SW480 (cell line): ENCODE data around the gene RPL3.

ENCODE experiments used
- DNase-seq: peaks from one replicate; pipeline ENCODE4 v3.0.0-alpha.2; 2016; ENCODE audit warnings: low spot score

Gene RPL3

DNA sequence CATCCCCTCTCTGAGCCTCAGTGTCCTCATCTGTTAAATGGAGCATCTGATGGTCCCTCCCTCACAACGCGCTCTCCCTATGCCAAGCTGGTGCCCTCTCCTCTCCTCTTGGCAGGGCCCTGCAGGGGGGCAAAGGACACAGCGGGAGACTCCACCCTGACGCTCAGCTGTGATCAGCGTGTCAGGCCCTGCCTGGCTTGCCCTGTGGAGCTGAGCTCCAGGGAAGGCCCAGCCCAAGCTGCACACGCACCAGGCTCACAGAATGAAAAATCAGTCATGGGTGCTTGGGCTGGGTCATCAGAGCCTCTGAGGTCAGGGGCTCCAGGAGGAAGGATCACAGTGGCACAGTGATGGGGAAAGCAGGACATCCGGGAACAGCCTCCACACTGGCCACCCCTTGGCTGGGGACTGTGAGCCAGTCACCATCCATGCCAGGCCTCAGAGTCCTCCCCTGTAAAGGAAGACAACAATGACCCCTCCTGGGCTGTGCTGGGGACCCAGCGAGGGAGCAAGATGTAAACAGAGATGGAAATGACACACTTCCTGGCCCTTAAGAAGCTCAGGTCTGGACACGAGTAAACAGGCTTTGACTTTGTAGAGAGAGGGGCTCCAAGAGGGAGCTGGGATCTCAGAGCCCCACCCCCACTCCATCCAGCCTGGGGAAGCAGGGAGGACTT is 36.6 kb downstream of the RPL3 start:
- DNase-seq = peak; percentile 23

DNA sequence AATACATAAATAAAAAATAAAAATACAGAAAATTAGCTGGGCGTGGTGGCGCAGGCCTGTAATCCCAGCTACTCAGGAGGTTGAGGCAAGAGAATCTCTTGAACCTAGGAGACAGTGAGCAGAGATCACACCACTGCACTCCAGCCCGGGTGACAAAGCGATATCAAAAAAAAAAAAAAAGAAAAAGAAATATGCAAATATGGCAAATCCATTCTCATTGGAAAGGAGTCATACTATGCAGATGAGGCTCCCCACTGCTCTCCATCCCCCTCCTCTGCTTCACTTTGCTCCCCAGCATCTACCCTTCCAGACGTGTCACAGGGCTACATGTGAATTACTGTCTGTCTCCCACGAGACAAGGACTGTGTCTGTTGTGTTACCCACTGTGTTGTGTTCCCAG is 38.3 kb downstream of the RPL3 start:
- DNase-seq = no peak

DNA sequence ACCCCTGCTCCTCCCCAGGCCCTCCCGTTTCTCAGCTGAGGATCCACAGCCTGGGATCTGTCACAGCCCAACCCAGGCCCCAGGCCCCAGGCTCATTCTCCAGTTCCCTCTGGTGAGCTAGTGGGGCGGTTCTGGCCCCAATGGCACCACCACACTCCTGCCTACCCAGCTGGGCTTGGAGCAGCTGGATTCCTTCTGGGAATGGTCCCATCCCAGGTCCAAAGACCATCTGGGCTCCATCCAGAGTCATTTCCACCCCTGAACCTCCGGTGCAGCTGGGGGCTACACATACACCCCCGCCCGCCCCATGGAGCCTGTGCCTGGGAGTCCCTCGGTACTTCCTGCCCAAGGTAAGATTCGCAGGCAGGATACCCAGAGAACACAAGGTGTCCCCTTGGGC is 39.2 kb downstream of the RPL3 start:
- DNase-seq = no peak

DNA sequence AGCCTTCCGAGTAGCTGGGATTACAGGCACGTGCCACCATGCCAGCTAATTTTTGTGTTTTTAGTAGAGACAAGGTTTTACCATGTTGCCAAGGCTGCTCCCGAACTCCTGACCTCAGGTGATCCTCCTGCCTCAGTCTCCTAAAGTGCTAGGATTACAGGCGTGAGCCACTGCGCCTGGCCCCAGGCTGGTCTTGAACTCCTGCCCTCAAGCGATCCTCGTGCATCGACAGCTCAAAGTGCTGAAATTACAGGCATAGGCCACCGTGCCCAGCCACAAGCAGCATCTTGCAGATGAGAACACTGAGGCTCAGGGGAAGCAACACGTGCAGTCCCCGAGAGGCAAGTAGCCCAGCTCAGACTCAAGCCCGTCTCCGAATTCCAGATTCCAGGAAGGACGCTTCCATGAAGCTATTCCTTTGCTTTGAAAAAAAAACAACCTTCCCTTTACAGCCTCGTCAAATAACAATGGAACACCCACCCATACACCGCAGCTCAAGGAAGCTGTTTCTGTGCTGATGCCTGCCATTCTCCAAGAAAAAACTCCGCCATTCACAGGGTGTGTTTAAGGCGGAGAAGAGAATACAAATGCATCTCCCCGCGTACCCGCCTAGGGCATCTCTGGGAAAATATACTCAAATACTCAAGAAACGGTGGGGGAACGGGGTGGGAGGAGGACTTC is 40.1 kb downstream of the RPL3 start:
- DNase-seq = no peak

DNA sequence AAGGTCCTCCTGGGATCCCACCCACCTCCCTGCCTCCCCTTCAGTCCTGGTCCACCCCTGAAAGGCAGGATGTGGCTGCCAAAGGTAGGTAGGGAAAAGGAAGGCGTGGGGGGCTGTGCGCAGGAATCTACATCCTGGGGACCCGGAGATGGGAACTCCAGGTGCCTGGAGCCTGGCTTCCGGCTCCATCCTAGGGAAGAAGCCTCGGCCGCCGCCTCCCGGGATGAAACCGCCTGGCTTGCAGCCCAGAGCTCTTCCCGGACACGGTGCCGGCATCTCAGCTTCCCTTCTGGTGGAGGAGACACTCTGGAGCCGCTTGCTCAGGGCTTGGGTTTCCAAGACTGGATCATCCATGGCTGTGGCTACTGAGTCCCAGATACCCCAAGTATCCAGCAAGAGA is 41.4 kb downstream of the RPL3 start:
- no peak for DNase-seq

DNA sequence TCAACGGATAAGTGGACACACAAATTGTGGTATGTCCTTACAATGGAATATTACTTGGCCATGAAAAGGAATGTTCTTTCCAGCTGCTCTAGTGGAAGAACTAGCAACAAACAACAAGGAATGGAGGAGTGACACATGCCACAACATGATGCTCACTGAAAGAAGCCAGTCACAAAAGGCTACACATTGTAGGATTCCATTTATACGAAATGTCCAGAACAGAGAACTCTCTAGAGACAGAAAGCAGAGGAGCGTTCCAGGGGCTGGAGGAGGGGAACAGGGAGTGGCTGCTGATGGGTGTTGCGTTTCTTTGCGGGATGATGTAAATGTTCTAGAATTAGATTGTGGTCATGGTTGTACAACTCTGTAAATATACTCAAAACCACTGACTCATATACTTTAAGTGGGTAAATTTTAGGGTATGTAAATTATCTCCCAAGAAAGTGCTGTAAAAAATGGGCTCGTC is 42.2 kb downstream of the RPL3 start:
- DNase-seq = no peak

DNA sequence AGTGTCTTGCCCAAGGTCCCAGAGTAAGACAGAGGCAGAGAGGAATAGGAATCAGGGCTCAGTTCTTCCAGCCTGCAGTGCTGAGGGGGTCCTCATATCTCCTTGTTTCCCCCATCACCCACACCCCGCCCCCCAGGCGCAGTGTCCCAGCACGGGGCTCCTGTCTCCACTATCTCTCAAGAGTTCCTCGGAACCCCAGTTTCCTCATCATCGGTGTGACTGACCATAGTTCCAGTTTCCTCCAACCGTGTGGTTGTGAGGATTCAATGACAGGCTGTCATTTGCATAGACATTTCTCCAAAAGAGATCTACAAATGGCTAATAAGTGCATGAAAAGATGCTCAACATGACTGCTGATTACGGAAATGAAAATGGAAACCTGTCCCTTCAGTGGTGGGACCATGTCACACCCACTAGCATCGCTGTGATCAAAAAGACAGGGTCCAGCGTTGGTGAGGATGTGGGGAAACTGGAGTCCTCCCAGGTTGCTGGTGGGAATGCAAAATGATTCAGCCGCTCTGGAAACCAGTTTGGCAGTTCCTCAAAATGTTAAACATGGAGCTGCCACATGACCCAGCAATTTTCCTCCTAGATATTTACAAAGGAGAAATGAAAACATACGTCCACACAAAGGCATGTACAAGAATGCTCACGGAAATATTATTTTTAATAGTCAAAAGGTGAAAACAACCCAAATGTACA is 42.8 kb downstream of the RPL3 start:
- no peak for DNase-seq

DNA sequence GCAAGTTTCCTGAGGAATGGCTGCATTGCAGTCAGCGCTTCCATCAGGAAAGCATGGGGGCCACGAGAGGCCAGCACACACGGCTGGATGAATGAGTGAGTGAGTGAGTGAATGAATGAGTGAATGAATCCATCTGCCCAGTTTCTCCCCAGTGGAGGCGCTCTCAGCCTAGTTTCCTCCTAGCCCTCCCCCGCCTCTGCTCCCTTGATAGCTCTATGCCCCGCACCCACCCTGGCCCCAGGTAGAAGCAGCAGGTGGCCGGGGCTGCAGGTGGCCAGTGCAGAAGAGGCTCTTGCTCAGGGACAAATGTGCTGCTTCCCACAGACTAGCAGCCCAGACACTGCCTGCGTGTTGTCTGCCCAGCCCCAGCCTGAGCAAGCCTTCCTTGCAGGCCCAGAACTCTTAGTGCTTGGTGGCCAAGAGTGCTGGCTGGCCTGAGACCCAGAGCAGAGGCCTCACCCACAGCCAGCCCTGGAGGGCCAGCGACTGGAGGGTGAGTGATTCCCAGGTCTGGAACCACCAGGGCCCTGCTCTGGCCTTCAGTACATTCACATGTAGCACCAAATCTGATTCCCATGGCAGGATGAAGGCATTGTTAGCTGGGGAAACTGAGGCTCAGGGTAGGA is 43.5 kb downstream of the RPL3 start:
- no peak for DNase-seq

DNA sequence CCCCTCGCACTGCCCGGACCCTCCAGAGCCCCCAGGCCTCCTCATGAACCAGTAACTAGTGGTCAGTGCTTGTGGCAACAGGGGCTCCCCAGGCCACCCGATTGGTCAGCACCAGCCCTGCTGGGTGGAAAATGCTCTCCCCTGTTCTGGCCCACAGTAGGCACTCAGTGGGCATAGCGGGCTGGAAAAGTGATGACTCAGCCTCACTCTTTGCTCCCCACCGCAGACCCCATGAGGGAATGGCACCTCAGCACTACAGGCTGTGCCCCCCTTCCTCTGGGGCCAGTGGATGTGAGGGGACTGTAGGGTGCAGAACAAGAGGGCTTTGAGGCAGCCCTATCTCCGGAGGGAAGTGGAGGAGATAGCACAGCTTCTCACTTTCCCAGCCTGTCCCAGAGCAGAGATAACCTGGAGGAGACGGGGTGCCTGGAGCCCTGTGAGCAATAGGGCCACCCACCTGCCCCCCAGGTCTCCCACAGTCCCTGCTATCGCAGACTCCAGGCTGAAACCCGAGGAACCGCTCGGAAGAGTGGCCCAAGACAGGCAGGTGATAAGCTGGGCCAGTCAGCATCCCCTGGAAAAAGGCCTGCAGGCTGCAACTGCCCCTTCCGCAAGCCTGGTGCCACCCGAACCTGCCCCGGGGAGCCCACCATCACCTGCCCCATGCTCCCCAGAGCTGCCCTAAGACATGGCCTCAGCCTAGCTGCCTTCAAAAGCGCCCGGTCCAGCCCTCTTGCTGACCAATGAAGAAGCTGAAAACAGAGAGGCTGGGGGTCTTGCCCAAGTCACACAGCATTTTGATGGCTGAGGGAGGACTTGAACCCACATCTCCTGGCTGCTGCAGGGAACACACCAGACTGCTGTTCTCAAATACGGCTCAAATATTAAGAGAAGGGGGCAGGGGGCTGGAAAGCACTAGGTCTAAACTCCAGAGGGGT is 45.2 kb downstream of the RPL3 start:
- no peak for DNase-seq

DNA sequence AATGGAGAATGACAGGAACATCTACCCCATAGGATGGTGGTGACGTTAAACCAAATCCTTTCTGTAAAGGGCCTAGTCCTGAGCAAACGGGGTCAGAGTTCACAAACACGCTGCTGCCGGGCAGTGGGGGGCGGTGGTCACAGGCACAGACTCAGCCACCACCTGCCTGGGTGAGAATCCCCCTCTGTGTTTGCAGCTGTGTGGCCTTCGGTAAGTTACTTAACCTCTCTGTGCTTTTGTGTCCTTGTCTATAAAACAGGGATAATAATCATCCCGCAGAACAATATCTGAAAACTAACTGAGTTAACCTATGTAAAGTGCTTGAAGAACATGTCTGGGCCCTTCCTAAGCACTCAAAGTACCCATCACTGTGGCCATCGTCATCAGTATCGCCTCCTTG is 48.6 kb downstream of the RPL3 start:
- no peak for DNase-seq

DNA sequence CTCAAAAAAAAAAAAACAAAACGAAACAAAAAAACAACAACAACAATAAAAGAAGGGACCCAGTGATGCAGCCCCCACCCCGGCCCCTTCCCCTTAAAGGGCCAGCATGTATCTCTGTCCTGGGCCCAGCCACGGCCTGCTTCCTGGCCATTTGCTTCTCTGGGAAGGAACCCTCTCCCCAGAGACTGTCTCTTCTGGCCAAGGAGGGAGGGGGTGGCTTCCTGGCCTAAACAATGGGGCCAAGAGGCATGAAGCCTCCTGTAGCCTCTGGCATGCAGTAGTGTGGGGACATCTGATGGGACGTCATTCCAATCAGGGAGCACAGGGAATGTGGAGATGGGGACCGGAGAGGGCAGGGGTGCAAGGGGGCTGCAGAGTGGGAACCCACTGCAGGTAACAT is 49.1 kb downstream of the RPL3 start:
- DNase-seq = no peak

DNA sequence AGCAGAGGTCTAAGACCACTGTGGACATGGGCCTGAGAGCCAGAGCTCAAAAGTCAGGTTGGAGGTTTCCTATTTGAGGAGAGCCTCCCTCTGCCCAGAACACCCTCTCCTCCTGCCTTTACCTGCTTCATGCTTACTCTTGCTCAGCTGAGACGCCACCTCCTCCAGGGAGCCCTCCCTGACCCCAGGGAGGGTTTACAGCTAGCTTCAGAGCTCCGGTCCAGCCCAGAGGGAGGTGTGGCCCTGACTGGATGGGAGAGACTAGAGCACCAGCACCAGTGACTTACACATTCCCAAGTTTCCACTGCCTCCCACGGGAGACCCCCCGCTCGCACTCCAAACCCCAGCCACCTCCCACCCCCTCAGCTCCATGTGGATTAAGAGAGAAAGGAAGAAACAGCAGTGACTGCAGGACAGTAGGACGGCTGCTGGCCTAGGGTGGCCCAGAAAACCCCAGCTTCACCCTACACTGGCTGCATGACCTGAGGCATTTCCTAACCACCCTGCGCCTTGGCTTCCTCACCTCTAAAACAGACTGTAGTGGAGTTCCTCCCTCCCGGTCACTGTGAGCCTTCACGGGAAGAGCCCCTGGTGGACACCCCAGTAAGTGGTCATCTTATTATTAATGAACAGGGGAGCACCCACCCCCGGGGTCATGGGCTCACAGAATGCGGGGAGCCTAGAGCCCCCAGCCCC is 50.2 kb downstream of the RPL3 start:
- no peak for DNase-seq

DNA sequence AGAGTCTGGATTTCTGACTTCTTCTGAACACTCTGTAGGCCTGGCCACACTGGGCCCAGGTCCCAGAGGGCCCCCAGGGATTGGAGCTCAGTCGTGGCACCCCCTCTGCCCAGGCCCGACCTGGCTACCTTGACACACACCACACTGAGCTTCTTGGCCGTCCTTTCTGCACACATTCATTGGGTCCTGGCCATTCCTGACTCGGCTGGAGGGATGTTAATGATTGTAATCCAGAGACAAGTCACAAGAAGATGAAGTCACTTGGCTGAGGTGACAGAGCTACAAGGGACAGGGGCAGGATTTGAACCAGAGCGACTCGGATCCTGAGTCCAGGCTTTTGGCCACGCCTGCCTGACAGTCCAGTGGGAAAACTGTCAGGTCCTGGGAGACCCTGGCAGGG is 50.8 kb downstream of the RPL3 start:
- DNase-seq = no peak

DNA sequence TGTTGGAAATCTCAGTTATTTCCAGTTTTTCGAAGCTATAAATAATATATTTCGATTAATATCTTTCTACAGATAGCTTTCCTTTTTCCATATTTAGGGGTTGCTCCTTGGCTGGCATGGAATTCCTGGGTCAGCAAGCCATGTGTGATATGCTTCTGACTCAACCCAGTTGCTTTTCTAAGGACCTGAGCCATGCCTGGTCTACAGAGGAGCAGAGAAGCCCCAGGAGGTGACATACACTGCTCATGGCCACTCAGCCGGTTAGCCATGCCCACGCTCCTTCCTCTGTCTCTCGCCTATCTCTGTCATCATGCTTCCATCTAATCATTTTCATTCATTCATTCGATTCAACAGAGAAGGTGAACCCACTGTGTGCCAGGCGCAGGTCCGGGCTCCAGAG is 51.4 kb downstream of the RPL3 start:
- DNase-seq = no peak

DNA sequence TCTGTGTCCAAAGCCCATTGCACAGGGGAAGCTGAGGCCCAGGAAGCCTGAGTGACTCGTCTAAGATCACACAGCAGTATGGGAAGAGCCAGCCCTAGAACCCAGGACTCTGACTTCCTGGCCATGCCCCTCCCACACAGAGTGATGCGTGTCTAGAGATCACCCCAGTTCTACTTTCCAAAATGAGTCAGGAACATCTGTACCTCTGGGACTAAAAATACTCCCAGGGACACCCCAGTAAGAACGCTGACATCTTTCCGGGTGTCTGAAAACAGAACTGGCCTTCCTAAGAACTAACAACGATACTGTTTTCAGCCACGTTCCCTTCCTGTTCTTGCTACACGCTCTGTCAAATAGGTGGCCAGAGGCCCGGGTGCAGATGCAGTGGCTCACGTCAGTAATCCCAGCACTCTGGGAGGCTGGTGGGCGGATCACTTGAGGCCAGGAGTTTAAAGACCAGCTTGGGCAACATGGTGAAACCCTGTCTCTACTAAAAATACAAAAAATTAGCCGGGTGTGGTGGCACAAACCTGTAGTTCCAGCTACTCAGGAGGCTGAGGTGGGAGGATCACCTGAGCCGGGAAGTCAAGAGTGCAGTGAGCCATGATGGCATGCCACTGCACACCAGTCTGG is 52.9 kb downstream of the RPL3 start:
- DNase-seq = no peak

DNA sequence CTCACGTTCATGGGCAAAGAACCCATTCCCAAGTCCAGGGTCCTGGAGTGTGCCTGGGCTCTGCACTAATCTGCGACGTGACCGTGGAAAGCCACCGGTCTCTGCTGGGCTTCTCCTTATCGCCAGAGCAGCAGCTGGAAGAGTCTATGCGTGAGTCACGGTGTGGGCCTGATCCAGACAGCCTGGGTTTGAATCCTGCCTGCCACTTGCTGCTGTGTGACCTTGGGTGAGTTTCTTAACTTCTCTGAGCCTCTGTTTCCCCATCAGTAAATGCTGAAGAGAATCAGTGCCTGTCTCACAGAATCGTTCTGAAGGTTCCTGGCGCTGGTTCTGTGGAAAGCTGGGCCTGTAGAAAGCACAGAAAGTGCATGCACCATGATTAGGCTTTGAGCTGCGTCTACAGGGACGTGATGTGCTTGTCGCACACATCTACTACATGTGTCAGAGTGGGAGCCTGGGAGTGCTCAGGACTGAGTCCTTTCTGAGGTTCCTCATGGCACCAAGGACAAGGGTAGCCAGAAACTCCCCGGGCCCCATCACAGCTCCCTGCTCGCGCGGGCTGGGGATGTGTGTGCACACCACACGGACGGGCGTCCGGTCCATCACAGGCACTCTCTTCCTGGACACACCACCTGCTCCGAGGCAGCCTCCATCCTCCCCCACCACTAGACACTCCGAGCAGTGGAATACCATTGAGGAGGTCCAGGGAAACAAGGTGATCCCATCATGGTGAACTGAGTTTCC is 54.1 kb downstream of the RPL3 start:
- DNase-seq = no peak

DNA sequence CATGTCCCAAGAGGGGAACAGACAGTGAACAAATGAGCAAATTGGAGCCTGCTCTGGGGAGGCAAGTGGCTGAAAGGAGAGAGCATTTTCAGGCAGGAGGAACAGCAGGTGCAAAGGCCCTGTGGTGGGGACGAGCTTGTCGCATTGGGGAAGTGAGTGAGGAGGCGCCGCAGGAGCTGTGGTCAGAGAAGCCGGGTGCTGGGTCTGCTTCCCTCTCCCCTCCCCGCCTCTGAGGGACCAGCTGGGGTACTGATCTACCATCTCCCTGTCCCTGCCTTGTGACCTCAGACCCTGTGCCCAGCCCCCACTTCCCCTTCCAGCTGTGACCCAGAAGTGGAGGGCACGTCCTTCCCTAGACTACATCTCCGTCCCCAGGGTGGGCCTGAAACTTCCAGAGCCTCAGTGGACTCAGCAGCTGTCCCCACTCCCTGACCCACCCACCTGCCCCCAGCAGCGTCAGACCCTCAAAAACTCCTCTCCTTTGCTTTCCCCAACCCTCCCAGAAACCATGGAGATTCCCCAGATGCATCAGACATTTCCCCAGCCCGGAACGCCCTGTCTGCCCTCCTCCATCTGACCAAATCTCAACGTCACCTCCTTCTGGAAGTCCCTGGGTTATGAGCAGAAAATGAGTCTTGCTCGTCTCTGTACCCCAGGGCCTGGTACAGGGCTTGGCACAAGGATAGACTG is 54.9 kb downstream of the RPL3 start:
- DNase-seq = no peak

DNA sequence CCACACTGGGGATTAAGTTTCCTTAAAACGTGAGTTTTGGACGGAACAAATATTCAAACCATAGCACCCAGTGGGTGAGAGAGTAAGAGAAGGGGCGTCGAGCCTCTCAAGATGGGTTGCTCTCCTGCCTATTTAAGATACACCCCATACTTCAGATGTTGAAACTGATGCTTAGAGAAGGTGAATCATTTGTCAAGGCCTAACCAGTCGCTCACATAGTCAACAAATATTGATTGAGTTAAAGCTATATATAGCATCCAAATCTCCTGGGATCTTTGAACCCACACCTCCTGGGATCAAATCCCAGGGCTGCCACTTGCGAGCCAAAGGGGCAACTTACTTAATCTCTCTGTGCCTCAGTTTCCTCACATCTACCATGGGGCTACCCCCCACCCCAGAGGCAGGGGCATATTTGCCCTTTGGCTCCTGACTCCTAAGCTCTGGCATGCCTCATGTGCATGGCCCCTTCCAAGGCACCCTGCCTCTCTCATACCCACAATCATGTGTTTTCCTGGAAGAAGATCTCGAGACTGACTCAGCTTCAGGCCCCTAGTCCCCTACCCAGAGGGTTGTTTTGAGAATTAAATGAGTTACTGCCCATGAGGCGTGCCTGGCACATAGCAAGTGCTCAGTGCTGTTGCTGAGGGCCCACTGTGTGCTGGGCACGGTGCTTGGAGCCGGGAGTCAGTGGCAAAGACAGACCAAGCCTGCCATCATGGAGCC is 55.6 kb downstream of the RPL3 start:
- DNase-seq = no peak
